Breast epithelium (tissue), 4 donors: Measurements from ENCODE around the gene CCDC134. TPM values are rescaled to one million over a fixed set of nuclear protein-coding genes. Genes with fewer than 3 reads are reported as not detected.

Source experiments
- DNase-seq, 2 donors: peaks; one replicate each; pipeline ENCODE4 v3.0.0-alpha.2; 2019; ENCODE audit warnings: low spot score in 2 of 2
- H3K27ac ChIP-seq, 2 donors: fragments of 200-600 bp; sonication (generic) in 1 of 2; one replicate each; pipeline ENCODE4 v1.5.1; 2016 to 2019; ENCODE audit warnings: mild to moderate bottlenecking in 1 of 2
- H3K27me3 ChIP-seq, 2 donors: fragments of 200-600 bp; sonication (generic) in 1 of 2; one replicate each; pipeline versions ENCODE4 v1.5.1 to v1.6.0; 2017 to 2019; ENCODE audit warnings: control low read depth in 1 of 2, mild to moderate bottlenecking in 1 of 2
- H3K36me3 ChIP-seq: fragments of 200-600 bp; one replicate; pipeline ENCODE4 v1.5.1; 2019
- H3K4me1 ChIP-seq, 2 donors: fragments of 200-600 bp; sonication (generic); one replicate each; pipeline ENCODE4 v1.5.1; 2016 to 2019; ENCODE audit warnings: control low read depth in 1 of 2
- H3K4me3 ChIP-seq, 3 donors: fragments of 200-600 bp; sonication (generic); 1 replicate in 2 of 3; 2 replicates in 1 of 3; pipeline ENCODE4 v1.5.1; 2016 to 2019; ENCODE audit warnings: mild to moderate bottlenecking in 3 of 3, moderate library complexity in 2 of 3
- H3K9me3 ChIP-seq, 2 donors: fragments of 200-600 bp; sonication (generic) in 1 of 2; one replicate each; pipeline ENCODE4 v1.5.1; 2016 to 2019; ENCODE audit warnings: control low read depth in 1 of 2
- CTCF ChIP-seq, 3 donors: fragments of 450-650 bp; IDR thresholded peaks; one replicate each; pipeline ENCODE4 v1.5.1; 2016 to 2017; ENCODE audit warnings: antibody characterized with exemption in 3 of 3, mild to moderate bottlenecking in 3 of 3, moderate library complexity in 3 of 3
- POLR2A ChIP-seq: fragments of 450-650 bp; IDR thresholded peaks from one replicate; pipeline ENCODE4 v1.6.1; 2016; ENCODE audit warnings: antibody characterized with exemption, mild to moderate bottlenecking, moderate library complexity
- POLR2AphosphoS5 ChIP-seq, 3 donors: sonication (generic); formaldehyde crosslinking; IDR thresholded peaks; one replicate each; pipeline ENCODE4 v1.6.1; 2017; ENCODE audit warnings: antibody characterized with exemption in 3 of 3
- intact Hi-C: fragments of 100-400 bp; cut with DNase I; formaldehyde crosslinking; loops from one replicate; pipeline ENCODE4 v1.15.1; 2023; ENCODE audit warnings: low total_unique reads
- total RNA-seq, 3 donors: library from RNA; depleted of rRNA; stranded (reverse); fragments of >200 nt; gene quantifications; one replicate each; pipeline ENCODE4 v1.1.0, GENCODE V29; 2016

Gene CCDC134
- total RNA-seq, 3 donors from 2014 or later = 4.0 to 12.3 (median 10.8) TPM

GRCh38 chr22:41818596-41818995 lies 18.1 kb downstream of the CCDC134 start:
- Histone ChIP-seq H3K9me3 (no peaks in the 10 kb centered on the region), H3K27ac (no peak overlapping the region), H3K4me1 (no peaks in the 10 kb centered on the region), H3K36me3 (no peaks in the 10 kb centered on the region), H3K27me3 (no peaks in the 10 kb centered on the region), H3K4me3 (no peak overlapping the region)
- no peak for DNase-seq
- TF ChIP-seq POLR2AphosphoS5 (IDR thresholded peaks at IDR 0.05) (no peak), POLR2A (no peak), CTCF (IDR thresholded peaks at IDR 0.05) (no peak)
- intact Hi-C loops = no loop called here

- H3K4me1 ChIP-seq = no peaks in the 10 kb centered on the region
- intact Hi-C loops = no loop called here
- TF ChIP-seq CTCF (IDR thresholded peaks at IDR 0.05) (no peak), POLR2AphosphoS5 (IDR thresholded peaks at IDR 0.05) (no peak)
- H3K9me3 ChIP-seq = no peaks in the 10 kb centered on the region
- no peaks in the 10 kb centered on the region for H3K27me3 ChIP-seq
- H3K36me3 ChIP-seq = no peaks in the 10 kb centered on the region
- DNase-seq = no peak
- H3K4me3 ChIP-seq = no peak overlapping the region
- no peak overlapping the region for H3K27ac ChIP-seq
Observed at GRCh38 chr22:41819257-41819656, 18.8 kb downstream of the CCDC134 start.

GRCh38 chr22:41820447-41820846 lies 20.0 kb downstream of the CCDC134 start:
- Histone ChIP-seq H3K4me3 (no peak overlapping the region), H3K36me3 (no peaks in the 10 kb centered on the region), H3K4me1 (no peaks in the 10 kb centered on the region), H3K27me3 (no peaks in the 10 kb centered on the region), H3K27ac (no peak overlapping the region), H3K9me3 (no peaks in the 10 kb centered on the region)
- DNase-seq = no peak
- TF ChIP-seq POLR2A (no peak), CTCF (IDR thresholded peaks at IDR 0.05) (no peak), POLR2AphosphoS5 (IDR thresholded peaks at IDR 0.05) (no peak)
- intact Hi-C loops = no loop called here

GRCh38 chr22:41821471-41822316 lies 21.2 kb downstream of the CCDC134 start:
- Histone ChIP-seq H3K27me3 (no peaks in the 10 kb centered on the region), H3K36me3 (no peaks in the 10 kb centered on the region), H3K4me1 (no peaks in the 10 kb centered on the region), H3K4me3 (no peak overlapping the region), H3K27ac (no peak overlapping the region), H3K9me3 (no peaks in the 10 kb centered on the region)
- intact Hi-C loops = no loop called here
- DNase-seq = no peak
- TF ChIP-seq CTCF (IDR thresholded peaks at IDR 0.05) = no peak
- TF ChIP-seq POLR2AphosphoS5 (IDR thresholded peaks at IDR 0.05) = no peak
- TF ChIP-seq POLR2A = no peak

- no peak for DNase-seq
- TF ChIP-seq CTCF (IDR thresholded peaks at IDR 0.05) = peak in 2 of 3 donors; percentile 52 to 70
- no peak for TF ChIP-seq POLR2A
- Histone ChIP-seq H3K36me3 (no peaks in the 10 kb centered on the region), H3K4me3 (no peak overlapping the region), H3K27ac (no peak overlapping the region), H3K9me3 (no peaks in the 10 kb centered on the region), H3K27me3 (no peaks in the 10 kb centered on the region), H3K4me1 (no peaks in the 10 kb centered on the region)
- intact Hi-C loops = no loop called here
Observed at GRCh38 chr22:41822317-41823057, 22.0 kb downstream of the CCDC134 start.
